Stomach (tissue), 4 donors: ENCODE results near the gene TUBGCP5.

Experiments
- EP300 ChIP-seq: sonication (generic); formaldehyde crosslinking; IDR thresholded peaks from one replicate; pipeline ENCODE4 v1.6.1; 2017; ENCODE audit warnings: antibody characterized with exemption
- POLR2A ChIP-seq, 4 donors: fragments of 450-650 bp; IDR thresholded peaks; one replicate each; pipeline ENCODE4 v1.6.1; 2016; ENCODE audit warnings: antibody characterized with exemption in 4 of 4, control low read depth in 2 of 4, mild to moderate bottlenecking in 1 of 4, moderate library complexity in 1 of 4
- TF ChIP-seq, protein P1 (sequence below), 7 experiments: fragments of 450-650 bp in 4 of 7; fragments of 200-600 bp in 3 of 7; sonication (generic) in 3 of 7; IDR thresholded peaks; one replicate each; pipeline ENCODE4 v1.5.1; 2016 to 2019; ENCODE audit warnings: antibody characterized with exemption in 7 of 7, control low read depth in 2 of 7, mild to moderate bottlenecking in 1 of 7

DNA sequence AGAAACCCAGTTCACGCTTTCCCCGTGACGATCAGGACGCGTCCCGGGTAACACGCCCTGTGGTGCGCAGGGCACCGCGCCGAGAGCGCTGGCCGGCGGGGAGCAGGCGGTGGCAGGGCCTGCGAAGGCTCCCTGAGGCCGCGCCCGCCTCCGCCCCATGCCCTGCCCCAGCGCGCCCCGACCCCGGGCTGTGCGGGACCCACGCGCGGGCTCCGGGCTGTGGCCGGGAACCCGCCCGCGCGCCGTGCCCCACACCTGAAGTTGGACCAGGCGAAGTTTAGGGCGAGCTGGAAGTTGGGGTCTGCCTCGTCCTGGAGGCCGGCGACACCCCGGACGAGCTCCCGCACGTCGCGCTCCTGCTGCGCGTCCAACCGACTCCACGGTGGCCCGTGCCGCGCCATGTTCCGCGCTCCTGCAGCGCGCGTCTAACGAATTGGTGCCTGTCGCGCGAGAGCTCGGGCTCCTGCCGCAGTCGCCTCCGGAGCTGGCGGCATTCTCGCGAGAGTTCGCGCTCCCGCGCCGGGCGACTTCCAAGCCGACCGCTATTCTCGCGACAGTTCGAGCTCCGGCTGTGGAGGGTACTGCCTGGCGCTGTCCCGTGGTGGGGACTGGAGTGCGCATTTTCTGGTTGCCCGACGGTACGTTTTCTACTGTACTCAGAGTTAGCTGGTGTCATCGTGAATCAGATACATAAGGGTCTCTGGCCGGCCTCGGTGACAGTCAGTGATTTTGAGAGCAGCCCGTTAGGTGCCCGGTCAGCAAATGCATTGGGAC lies at the start of gene TUBGCP5:
- TF ChIP-seq, protein P1, sequence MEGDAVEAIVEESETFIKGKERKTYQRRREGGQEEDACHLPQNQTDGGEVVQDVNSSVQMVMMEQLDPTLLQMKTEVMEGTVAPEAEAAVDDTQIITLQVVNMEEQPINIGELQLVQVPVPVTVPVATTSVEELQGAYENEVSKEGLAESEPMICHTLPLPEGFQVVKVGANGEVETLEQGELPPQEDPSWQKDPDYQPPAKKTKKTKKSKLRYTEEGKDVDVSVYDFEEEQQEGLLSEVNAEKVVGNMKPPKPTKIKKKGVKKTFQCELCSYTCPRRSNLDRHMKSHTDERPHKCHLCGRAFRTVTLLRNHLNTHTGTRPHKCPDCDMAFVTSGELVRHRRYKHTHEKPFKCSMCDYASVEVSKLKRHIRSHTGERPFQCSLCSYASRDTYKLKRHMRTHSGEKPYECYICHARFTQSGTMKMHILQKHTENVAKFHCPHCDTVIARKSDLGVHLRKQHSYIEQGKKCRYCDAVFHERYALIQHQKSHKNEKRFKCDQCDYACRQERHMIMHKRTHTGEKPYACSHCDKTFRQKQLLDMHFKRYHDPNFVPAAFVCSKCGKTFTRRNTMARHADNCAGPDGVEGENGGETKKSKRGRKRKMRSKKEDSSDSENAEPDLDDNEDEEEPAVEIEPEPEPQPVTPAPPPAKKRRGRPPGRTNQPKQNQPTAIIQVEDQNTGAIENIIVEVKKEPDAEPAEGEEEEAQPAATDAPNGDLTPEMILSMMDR (IDR thresholded peaks at IDR 0.05), result peak in 5 of 7 experiments; percentile 31 to 51 (median 44)
- TF ChIP-seq EP300 (no peak), POLR2A (IDR thresholded peaks at IDR 0.05) (peak in 2 of 4 donors; percentile 46 to 78)
